ENCODE measurements around the gene GBA3.

Gene GBA3

GRCh38 chr4:22676063-22676462 is 16.7 kb upstream of the GBA3 start:
- H3K4me3 ChIP-seq (ENCODE audit: low read length), result no peak overlapping the region
- no peak for DNase-seq (ENCODE audit: low read depth)
- TF ChIP-seq CTCF (conservative IDR thresholded peaks at IDR 0.05; ENCODE audit: low read depth, low read length), result no peak

- no peak for DNase-seq (ENCODE audit: low read depth)
- H3K4me3 ChIP-seq (ENCODE audit: low read length), result no peak overlapping the region
- no peak for TF ChIP-seq CTCF (conservative IDR thresholded peaks at IDR 0.05; ENCODE audit: low read depth, low read length)
Observed at GRCh38 chr4:22677780-22678179, 15.0 kb upstream of the GBA3 start.

GRCh38 chr4:22678940-22679854 is 13.5 kb upstream of the GBA3 start:
- DNase-seq (ENCODE audit: low read depth), result no peak
- TF ChIP-seq CTCF (conservative IDR thresholded peaks at IDR 0.05; ENCODE audit: low read depth, low read length), result no peak
- no peak overlapping the region for H3K4me3 ChIP-seq (ENCODE audit: low read length)

- TF ChIP-seq CTCF (conservative IDR thresholded peaks at IDR 0.05; ENCODE audit: low read depth, low read length), result no peak
- no peak for DNase-seq (ENCODE audit: low read depth)
- no peak overlapping the region for H3K4me3 ChIP-seq (ENCODE audit: low read length)
Observed at GRCh38 chr4:22680065-22680642, 12.6 kb upstream of the GBA3 start.

- H3K4me3 ChIP-seq (ENCODE audit: low read length), result no peak overlapping the region
- DNase-seq (ENCODE audit: low read depth), result no peak
- no peak for TF ChIP-seq CTCF (conservative IDR thresholded peaks at IDR 0.05; ENCODE audit: low read depth, low read length)
Observed at GRCh38 chr4:22683726-22684125, 9.0 kb upstream of the GBA3 start.

- H3K4me3 ChIP-seq (ENCODE audit: low read length), result no peak overlapping the region
- no peak for TF ChIP-seq CTCF (conservative IDR thresholded peaks at IDR 0.05; ENCODE audit: low read depth, low read length)
- peak; percentile 37 for DNase-seq (ENCODE audit: low read depth)
Observed at GRCh38 chr4:22686141-22686540, 6.6 kb upstream of the GBA3 start.

DNA sequence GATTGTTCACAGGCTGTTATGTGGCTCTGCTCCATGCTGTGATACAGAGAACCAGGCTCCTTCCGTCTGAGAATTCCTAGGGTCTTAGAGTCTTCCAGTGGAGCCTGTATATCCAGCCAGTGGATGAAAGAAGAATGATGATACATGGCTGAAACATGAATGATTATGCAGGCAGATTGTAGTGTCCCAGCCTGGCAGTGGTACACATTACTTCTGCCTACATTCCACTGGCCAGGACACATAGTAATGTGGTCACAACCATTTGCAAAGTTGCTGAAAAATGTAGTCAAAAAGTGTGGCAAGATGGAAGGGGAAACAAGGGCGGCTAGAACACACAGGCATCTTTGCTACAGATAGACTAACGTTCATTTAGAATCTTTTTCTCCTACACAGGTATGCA is 4.5 kb upstream of the GBA3 start:
- TF ChIP-seq CTCF (conservative IDR thresholded peaks at IDR 0.05; ENCODE audit: low read depth, low read length), result no peak
- DNase-seq (ENCODE audit: low read depth), result no peak

More for the DNA sequence above, 4.5 kb upstream of the GBA3 start:
- H3K4me3 ChIP-seq (ENCODE audit: low read length), result no peak overlapping the region
